AG09319 (cell line): Measurements from ENCODE around the gene SGMS1.

Source experiments
- DNase-seq: peaks from one replicate; pipeline ENCODE4 v3.0.0-alpha.2; 2010; ENCODE audit warnings: low read depth; ENCODE audit errors: extremely low read depth
- CTCF ChIP-seq: IDR thresholded peaks from 2 replicates; pipeline ENCODE4 v1.5.1; 2011; ENCODE audit warnings: low read depth, mild to moderate bottlenecking, inconsistent platforms, low read length, moderate library complexity

Gene SGMS1

DNA sequence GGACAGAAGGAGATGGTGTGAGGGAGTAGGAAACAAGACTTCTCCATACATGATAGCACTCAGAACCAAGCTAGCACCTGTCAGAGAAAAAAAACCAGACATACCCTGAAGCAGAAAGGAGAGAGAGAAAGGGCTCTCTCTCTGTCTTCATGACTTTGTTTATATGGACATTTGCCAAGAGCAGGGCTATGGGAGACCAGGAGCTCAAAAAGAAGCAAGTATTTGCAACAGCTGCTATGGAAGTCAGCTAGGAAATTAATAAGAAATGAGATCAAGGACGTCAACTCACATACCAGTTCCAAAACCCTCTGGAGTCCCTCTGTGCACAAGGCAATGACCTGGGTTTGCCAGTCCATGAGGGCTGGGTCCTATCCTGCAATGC, 111.6 kb downstream of the SGMS1 start:
- TF ChIP-seq CTCF: no peak
- DNase-seq: no peak

- no peak for DNase-seq
- no peak for TF ChIP-seq CTCF
Observed at GRCh38 chr10:50511492-50512213, 112.1 kb downstream of the SGMS1 start.

DNA sequence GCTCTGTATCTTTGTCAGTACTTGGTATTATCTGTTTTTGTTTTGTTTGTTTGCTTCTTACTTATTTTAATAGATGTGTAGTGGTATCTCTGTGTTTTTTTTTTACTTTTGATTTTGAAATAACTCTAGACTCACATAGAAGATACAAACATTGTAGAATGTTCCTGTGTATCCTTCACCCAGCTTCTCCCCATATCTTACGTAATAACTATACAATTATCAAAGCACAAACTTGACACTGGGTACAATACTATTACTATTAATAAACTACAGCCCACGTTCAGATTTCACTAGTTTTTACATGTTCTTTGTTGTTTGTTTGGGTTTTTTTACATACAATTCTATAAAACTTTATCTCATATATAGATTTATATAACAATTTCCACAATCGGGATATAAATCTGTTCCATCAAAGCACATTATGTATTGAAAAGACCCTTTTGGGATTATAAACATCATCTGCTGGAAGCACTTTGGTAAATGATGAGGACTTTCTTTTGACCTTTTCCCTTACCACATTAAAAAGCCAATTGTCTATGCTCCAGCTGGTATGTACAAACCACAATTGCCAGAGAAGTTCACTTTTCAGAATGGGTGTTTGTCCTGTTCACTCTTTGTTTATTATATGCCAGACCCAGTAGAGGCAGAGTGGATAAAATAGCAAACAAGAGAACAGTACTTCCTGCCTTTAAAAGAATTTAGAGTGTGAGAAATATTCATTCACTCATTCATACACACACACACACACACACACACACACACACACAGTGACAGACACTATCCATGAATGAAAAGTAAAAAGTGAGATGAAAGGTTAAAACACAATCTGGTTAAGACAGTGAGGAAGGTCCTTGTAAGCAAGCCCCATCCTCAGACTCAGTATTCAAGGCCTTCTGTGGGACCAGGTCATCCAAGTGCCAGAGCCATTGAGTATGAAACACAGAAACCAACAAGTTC, 113.0 kb downstream of the SGMS1 start:
- no peak for DNase-seq
- TF ChIP-seq CTCF: no peak

- DNase-seq: no peak
- TF ChIP-seq CTCF: no peak
Observed at GRCh38 chr10:50508315-50509051, 115.3 kb downstream of the SGMS1 start.

- no peak for TF ChIP-seq CTCF
- DNase-seq: no peak
Observed at GRCh38 chr10:50506861-50507573, 116.7 kb downstream of the SGMS1 start.

GRCh38 chr10:50504389-50504788, 119.4 kb downstream of the SGMS1 start:
- TF ChIP-seq CTCF: no peak
- DNase-seq: no peak
